Liver (tissue), 9 donors: Measurements from ENCODE around the gene ALDH1A1. TPM values are rescaled to one million over a fixed set of nuclear protein-coding genes. Genes with fewer than 3 reads are reported as not detected.

Experiments used
- DNase-seq: peaks from one replicate; pipeline ENCODE4 v3.0.0-alpha.2; 2017; ENCODE audit warnings: low spot score
- H3K27ac ChIP-seq, 2 donors: one replicate each; pipeline ENCODE4 v1.7.0; 2013; ENCODE audit warnings: inconsistent platforms in 2 of 2, low read length in 2 of 2, control low read depth in 1 of 2, low read depth in 1 of 2, mild to moderate bottlenecking in 1 of 2
- H3K27me3 ChIP-seq, 4 donors: one replicate each; pipeline versions ENCODE4 v1.6.1 to v1.7.0; 2013; ENCODE audit warnings: low read length in 3 of 4, inconsistent platforms in 1 of 4, mild to moderate bottlenecking in 1 of 4, moderate library complexity in 1 of 4; ENCODE audit not compliant: control insufficient read depth in 4 of 4, insufficient read depth in 4 of 4
- H3K36me3 ChIP-seq, 4 donors: one replicate each; pipeline versions ENCODE4 v1.6.1 to v1.7.0; 2013; ENCODE audit warnings: low read length in 3 of 4, mild to moderate bottlenecking in 3 of 4, low read depth in 1 of 4, moderate library complexity in 1 of 4; ENCODE audit not compliant: control insufficient read depth in 4 of 4, insufficient read depth in 3 of 4
- H3K4me1 ChIP-seq, 4 donors: one replicate each; pipeline versions ENCODE4 v1.6.1 to v1.7.0; 2013; ENCODE audit warnings: low read length in 3 of 4, mild to moderate bottlenecking in 3 of 4, moderate library complexity in 1 of 4; ENCODE audit not compliant: control insufficient read depth in 4 of 4, insufficient read depth in 4 of 4
- H3K4me3 ChIP-seq, 3 donors: one replicate each; pipeline versions ENCODE4 v1.6.1 to v1.7.0; 2013; ENCODE audit warnings: low read length in 3 of 3, control low read depth in 1 of 3, low read depth in 1 of 3, mild to moderate bottlenecking in 1 of 3
- H3K9ac ChIP-seq, 2 donors: one replicate each; pipeline ENCODE4 v1.7.0; 2013; ENCODE audit warnings: low read length in 2 of 2, mild to moderate bottlenecking in 2 of 2, moderate library complexity in 2 of 2, control low read depth in 1 of 2, low read depth in 1 of 2
- H3K9me3 ChIP-seq, 4 donors: one replicate each; pipeline versions ENCODE4 v1.6.1 to v1.7.0; 2013; ENCODE audit warnings: low read length in 3 of 4; ENCODE audit not compliant: control insufficient read depth in 4 of 4
- EGR1 ChIP-seq, 2 donors: IDR thresholded peaks; 2 replicates each; pipeline ENCODE4 v1.6.1; 2016 to 2018; ENCODE audit warnings: antibody characterized with exemption in 2 of 2, low read depth in 2 of 2
- FOXA1 ChIP-seq: IDR thresholded peaks from 2 replicates; pipeline ENCODE4 v1.6.1; 2016; ENCODE audit warnings: antibody characterized with exemption
- FOXA2 ChIP-seq: IDR thresholded peaks from 2 replicates; pipeline ENCODE4 v1.6.1; 2016; ENCODE audit warnings: antibody characterized with exemption
- GABPA ChIP-seq, 2 donors: IDR thresholded peaks in 1 of 2; conservative IDR thresholded peaks in 1 of 2; 2 replicates each; pipeline ENCODE4 v1.6.1; 2016; ENCODE audit warnings: antibody characterized with exemption in 2 of 2, mild to moderate bottlenecking in 1 of 2, moderate library complexity in 1 of 2
- HNF4A ChIP-seq, 2 donors: conservative IDR thresholded peaks; 2 replicates each; pipeline ENCODE4 v1.6.1; 2016; ENCODE audit warnings: antibody characterized with exemption in 2 of 2, mild to moderate bottlenecking in 2 of 2
- HNF4G ChIP-seq: IDR thresholded peaks from 2 replicates; pipeline ENCODE4 v1.6.1; 2016; ENCODE audit warnings: antibody characterized with exemption
- JUND ChIP-seq, 2 donors: IDR thresholded peaks; 2 replicates each; pipeline ENCODE4 v1.6.1; 2016; ENCODE audit warnings: antibody characterized with exemption in 2 of 2
- NR2F2 ChIP-seq: IDR thresholded peaks from 2 replicates; pipeline ENCODE4 v1.6.1; 2016; ENCODE audit warnings: antibody characterized with exemption
- RAD21 ChIP-seq, 2 donors: IDR thresholded peaks; 2 replicates each; pipeline ENCODE4 v1.6.1; 2016; ENCODE audit warnings: antibody characterized with exemption in 2 of 2, mild to moderate bottlenecking in 2 of 2
- RXRA ChIP-seq, 2 donors: IDR thresholded peaks; 2 replicates each; pipeline ENCODE4 v1.6.1; 2017 to 2018; ENCODE audit warnings: antibody characterized with exemption in 2 of 2, mild to moderate bottlenecking in 1 of 2
- SP1 ChIP-seq: IDR thresholded peaks from 2 replicates; pipeline ENCODE4 v1.6.1; 2018; ENCODE audit warnings: antibody characterized with exemption, mild to moderate bottlenecking
- TAF1 ChIP-seq: conservative IDR thresholded peaks from 2 replicates; pipeline ENCODE4 v1.6.1; 2016; ENCODE audit warnings: antibody characterized with exemption, mild to moderate bottlenecking
- YY1 ChIP-seq: IDR thresholded peaks from 2 replicates; pipeline ENCODE4 v1.6.1; 2016; ENCODE audit warnings: antibody characterized with exemption, mild to moderate bottlenecking
- WGBS: extraction: QIAGEN DNeasy Blood & Tissue Kit; methylation state at CpG from one replicate; pipeline ENCODE4 v1.1.7; 2013; 5-methylcytosine and 5-hydroxymethylcytosine counted together
- polyA plus RNA-seq, 2 donors: library from polyadenylated mRNA; stranded (reverse) in 1 of 2; unstranded in 1 of 2; fragments of 200-250 nt in 1 of 2; fragments of >200 nt in 1 of 2; fragmentation: Nextera tagmentation in 1 of 2; extraction: Ambion mirVana in 1 of 2; gene quantifications; one replicate each; pipeline versions ENCODE4 v1.2.1 to v1.2.3, GENCODE V29; 2013 to 2015
- total RNA-seq, 2 donors: library from RNA; depleted of rRNA; stranded (reverse); fragments of >200 nt; gene quantifications; one replicate each; pipeline ENCODE4 v1.2.3, GENCODE V29; 2014
- TF ChIP-seq, protein P1 (sequence below): IDR thresholded peaks from 2 replicates; pipeline ENCODE4 v1.6.1; 2016; ENCODE audit warnings: antibody characterized with exemption
- TF ChIP-seq, protein P2 (sequence below): IDR thresholded peaks from 2 replicates; pipeline ENCODE4 v1.6.1; 2016; ENCODE audit warnings: antibody characterized with exemption
- TF ChIP-seq, protein P3 (sequence below): IDR thresholded peaks from 2 replicates; pipeline ENCODE4 v1.6.1; 2016; ENCODE audit warnings: antibody characterized with exemption
- TF ChIP-seq, protein P4 (sequence below): IDR thresholded peaks from 2 replicates; pipeline ENCODE4 v1.6.1; 2016; ENCODE audit warnings: antibody characterized with exemption, mild to moderate bottlenecking
- TF ChIP-seq, protein P5 (sequence below): fragments of 150-350 bp; IDR thresholded peaks from 2 replicates; pipeline ENCODE4 v1.5.1; 2017; ENCODE audit warnings: improper control_type of control experiment, low read depth, low read length; ENCODE audit not compliant: missing input control
- donor health status: healthy.
- donor health status: healthy.
- donor health status: healthy.
- donor health status: healthy.
- donor health status: healthy.

ALDH1A1 gene
- total and polyA plus RNA-seq, 4 donors, result 118 to 433 (median 193) TPM

DNA sequence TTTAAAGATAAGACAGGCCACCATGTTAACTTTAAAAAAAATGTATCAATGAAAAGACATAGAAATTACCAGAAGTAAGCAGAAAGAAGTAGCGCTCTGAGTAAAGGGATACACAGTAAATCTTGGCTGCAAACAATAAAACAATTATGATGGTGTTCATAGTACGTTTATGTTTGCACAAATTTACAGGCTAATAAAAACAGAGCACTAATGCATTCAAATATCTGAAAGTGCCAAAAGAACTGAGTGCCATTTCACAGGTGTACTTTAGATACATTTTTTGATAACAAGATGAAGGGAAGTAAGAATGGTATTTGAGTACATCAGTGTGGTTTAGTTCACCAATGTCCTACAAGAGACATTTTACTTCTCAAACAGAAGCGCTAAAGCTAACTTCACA, 32.9 kb upstream of the ALDH1A1 start:
- H3K27me3 ChIP-seq, result no peaks in the 10 kb centered on the region
- H3K27ac ChIP-seq, result no peak overlapping the region
- H3K9me3 ChIP-seq, result no peaks in the 10 kb centered on the region
- no peak overlapping the region for H3K9ac ChIP-seq
- TF ChIP-seq, protein P1, sequence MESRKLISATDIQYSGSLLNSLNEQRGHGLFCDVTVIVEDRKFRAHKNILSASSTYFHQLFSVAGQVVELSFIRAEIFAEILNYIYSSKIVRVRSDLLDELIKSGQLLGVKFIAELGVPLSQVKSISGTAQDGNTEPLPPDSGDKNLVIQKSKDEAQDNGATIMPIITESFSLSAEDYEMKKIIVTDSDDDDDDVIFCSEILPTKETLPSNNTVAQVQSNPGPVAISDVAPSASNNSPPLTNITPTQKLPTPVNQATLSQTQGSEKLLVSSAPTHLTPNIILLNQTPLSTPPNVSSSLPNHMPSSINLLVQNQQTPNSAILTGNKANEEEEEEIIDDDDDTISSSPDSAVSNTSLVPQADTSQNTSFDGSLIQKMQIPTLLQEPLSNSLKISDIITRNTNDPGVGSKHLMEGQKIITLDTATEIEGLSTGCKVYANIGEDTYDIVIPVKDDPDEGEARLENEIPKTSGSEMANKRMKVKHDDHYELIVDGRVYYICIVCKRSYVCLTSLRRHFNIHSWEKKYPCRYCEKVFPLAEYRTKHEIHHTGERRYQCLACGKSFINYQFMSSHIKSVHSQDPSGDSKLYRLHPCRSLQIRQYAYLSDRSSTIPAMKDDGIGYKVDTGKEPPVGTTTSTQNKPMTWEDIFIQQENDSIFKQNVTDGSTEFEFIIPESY, result no peak
- no peak for TF ChIP-seq SP1
- TF ChIP-seq, protein P2, sequence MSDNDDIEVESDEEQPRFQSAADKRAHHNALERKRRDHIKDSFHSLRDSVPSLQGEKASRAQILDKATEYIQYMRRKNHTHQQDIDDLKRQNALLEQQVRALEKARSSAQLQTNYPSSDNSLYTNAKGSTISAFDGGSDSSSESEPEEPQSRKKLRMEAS, result no peak
- no peak for TF ChIP-seq YY1
- TF ChIP-seq GABPA (IDR thresholded peaks at IDR 0.05 in 1 of 2, conservative IDR thresholded peaks at IDR 0.05 in 1 of 2), result no peak
- no peak for TF ChIP-seq TAF1
- no peak for TF ChIP-seq FOXA1
- no peak for TF ChIP-seq EGR1 (IDR thresholded peaks at IDR 0.05; ENCODE audit: low read depth in 2 of 2)
- TF ChIP-seq RAD21 (IDR thresholded peaks at IDR 0.05), result no peak
- TF ChIP-seq JUND (IDR thresholded peaks at IDR 0.05), result no peak
- TF ChIP-seq RXRA (IDR thresholded peaks at IDR 0.05), result no peak
- no peak for TF ChIP-seq HNF4G
- no peak for TF ChIP-seq NR2F2
- no peak for TF ChIP-seq HNF4A (conservative IDR thresholded peaks at IDR 0.05)
- TF ChIP-seq FOXA2, result no peak
- TF ChIP-seq, protein P3, sequence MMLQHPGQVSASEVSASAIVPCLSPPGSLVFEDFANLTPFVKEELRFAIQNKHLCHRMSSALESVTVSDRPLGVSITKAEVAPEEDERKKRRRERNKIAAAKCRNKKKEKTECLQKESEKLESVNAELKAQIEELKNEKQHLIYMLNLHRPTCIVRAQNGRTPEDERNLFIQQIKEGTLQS, result no peak
- TF ChIP-seq, protein P4, sequence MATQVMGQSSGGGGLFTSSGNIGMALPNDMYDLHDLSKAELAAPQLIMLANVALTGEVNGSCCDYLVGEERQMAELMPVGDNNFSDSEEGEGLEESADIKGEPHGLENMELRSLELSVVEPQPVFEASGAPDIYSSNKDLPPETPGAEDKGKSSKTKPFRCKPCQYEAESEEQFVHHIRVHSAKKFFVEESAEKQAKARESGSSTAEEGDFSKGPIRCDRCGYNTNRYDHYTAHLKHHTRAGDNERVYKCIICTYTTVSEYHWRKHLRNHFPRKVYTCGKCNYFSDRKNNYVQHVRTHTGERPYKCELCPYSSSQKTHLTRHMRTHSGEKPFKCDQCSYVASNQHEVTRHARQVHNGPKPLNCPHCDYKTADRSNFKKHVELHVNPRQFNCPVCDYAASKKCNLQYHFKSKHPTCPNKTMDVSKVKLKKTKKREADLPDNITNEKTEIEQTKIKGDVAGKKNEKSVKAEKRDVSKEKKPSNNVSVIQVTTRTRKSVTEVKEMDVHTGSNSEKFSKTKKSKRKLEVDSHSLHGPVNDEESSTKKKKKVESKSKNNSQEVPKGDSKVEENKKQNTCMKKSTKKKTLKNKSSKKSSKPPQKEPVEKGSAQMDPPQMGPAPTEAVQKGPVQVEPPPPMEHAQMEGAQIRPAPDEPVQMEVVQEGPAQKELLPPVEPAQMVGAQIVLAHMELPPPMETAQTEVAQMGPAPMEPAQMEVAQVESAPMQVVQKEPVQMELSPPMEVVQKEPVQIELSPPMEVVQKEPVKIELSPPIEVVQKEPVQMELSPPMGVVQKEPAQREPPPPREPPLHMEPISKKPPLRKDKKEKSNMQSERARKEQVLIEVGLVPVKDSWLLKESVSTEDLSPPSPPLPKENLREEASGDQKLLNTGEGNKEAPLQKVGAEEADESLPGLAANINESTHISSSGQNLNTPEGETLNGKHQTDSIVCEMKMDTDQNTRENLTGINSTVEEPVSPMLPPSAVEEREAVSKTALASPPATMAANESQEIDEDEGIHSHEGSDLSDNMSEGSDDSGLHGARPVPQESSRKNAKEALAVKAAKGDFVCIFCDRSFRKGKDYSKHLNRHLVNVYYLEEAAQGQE, result no peak
- TF ChIP-seq, protein P5, sequence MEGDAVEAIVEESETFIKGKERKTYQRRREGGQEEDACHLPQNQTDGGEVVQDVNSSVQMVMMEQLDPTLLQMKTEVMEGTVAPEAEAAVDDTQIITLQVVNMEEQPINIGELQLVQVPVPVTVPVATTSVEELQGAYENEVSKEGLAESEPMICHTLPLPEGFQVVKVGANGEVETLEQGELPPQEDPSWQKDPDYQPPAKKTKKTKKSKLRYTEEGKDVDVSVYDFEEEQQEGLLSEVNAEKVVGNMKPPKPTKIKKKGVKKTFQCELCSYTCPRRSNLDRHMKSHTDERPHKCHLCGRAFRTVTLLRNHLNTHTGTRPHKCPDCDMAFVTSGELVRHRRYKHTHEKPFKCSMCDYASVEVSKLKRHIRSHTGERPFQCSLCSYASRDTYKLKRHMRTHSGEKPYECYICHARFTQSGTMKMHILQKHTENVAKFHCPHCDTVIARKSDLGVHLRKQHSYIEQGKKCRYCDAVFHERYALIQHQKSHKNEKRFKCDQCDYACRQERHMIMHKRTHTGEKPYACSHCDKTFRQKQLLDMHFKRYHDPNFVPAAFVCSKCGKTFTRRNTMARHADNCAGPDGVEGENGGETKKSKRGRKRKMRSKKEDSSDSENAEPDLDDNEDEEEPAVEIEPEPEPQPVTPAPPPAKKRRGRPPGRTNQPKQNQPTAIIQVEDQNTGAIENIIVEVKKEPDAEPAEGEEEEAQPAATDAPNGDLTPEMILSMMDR, result no peak
- no peak overlapping the region for H3K4me3 ChIP-seq
- DNase-seq, result no peak
- 79% methylated on average over 3 of the region's 3 CpGs for WGBS
- H3K36me3 ChIP-seq, result no peaks in the 10 kb centered on the region
- H3K4me1 ChIP-seq, result peaks cover 8 to 39% (median 23%) of the 10 kb centered on the region in 4 donors
